Hepatocyte (in vitro differentiated cells): ENCODE data around the gene RPS6KA4. TPM values are rescaled to one million over a fixed set of nuclear protein-coding genes. Genes with fewer than 3 reads are reported as not detected.

Experiments used
- DNase-seq: peaks from one replicate; pipeline ENCODE4 v3.0.0-alpha.2; 2016; ENCODE audit warnings: low spot score
- H2AFZ ChIP-seq: fragments of 200-600 bp; sonication (generic); 2 replicates; pipeline ENCODE4 v1.6.0; 2016; ENCODE audit warnings: antibody characterized with exemption, mild to moderate bottlenecking
- H3K27ac ChIP-seq: fragments of 200-600 bp; sonication (generic); 2 replicates; pipeline ENCODE4 v1.5.1; 2016; ENCODE audit warnings: mild to moderate bottlenecking
- H3K27me3 ChIP-seq: fragments of 200-600 bp; sonication (generic); 2 replicates; pipeline ENCODE4 v1.6.1; 2016
- H3K36me3 ChIP-seq: fragments of 200-600 bp; sonication (generic); replicated peaks from 2 replicates; pipeline ENCODE4 v1.5.1; 2016; ENCODE audit warnings: low read depth; ENCODE audit not compliant: insufficient read depth
- H3K4me1 ChIP-seq: fragments of 200-600 bp; sonication (generic); 2 replicates; pipeline ENCODE4 v1.5.1; 2016; ENCODE audit warnings: mild to moderate bottlenecking, moderate library complexity; ENCODE audit not compliant: insufficient read depth
- H3K4me2 ChIP-seq: fragments of 200-600 bp; sonication (generic); 2 replicates; pipeline ENCODE4 v1.6.0; 2016
- H3K4me3 ChIP-seq: fragments of 200-600 bp; sonication (generic); 2 replicates; pipeline ENCODE4 v1.5.1; 2016; ENCODE audit warnings: mild to moderate bottlenecking
- H3K79me2 ChIP-seq: fragments of 200-600 bp; sonication (generic); 2 replicates; pipeline ENCODE4 v1.6.0; 2017; ENCODE audit warnings: mild to moderate bottlenecking
- H3K9me2 ChIP-seq: fragments of 200-600 bp; sonication (generic); replicated peaks from 2 replicates; pipeline ENCODE4 v1.6.0; 2017; ENCODE audit warnings: mild to moderate bottlenecking; ENCODE audit not compliant: insufficient read depth
- H3K9me3 ChIP-seq: fragments of 200-600 bp; sonication (generic); 2 replicates; pipeline ENCODE4 v1.5.1; 2016; ENCODE audit warnings: low read depth, mild to moderate bottlenecking
- H4K20me1 ChIP-seq: fragments of 200-600 bp; sonication (generic); 2 replicates; pipeline ENCODE4 v1.6.0; 2016; ENCODE audit warnings: mild to moderate bottlenecking; ENCODE audit not compliant: insufficient read depth, poor library complexity, severe bottlenecking
- CTCF ChIP-seq: fragments of 200-600 bp; sonication (generic); IDR thresholded peaks from 2 replicates; pipeline ENCODE4 v1.5.1; 2016; ENCODE audit warnings: antibody characterized with exemption, mild to moderate bottlenecking; ENCODE audit not compliant: poor library complexity
- EZH2 ChIP-seq: fragments of 200-600 bp; sonication (generic); IDR thresholded peaks from 2 replicates; pipeline ENCODE4 v1.6.1; 2016; ENCODE audit warnings: antibody characterized with exemption, mild to moderate bottlenecking, borderline replicate concordance
- EZH2phosphoT487 ChIP-seq: fragments of 200-600 bp; sonication (generic); IDR thresholded peaks from one replicate; pipeline ENCODE4 v1.6.1; 2018; ENCODE audit warnings: antibody characterized with exemption, mild to moderate bottlenecking, low read depth, moderate library complexity; ENCODE audit not compliant: unreplicated experiment, severe bottlenecking
- WGBS: methylation state at CpG from one replicate; pipeline ENCODE4 v1.1.6; 2016; ENCODE audit warnings: low lambda C conversion rate; ENCODE audit errors: missing lambda C conversion rate; 5-methylcytosine and 5-hydroxymethylcytosine counted together
- polyA plus RNA-seq: library from polyadenylated mRNA; unstranded; fragments of >200 nt; fragmentation: Nextera tagmentation; extraction: Ambion mirVana; gene quantifications from 2 replicates; pipeline ENCODE4 v1.2.1, GENCODE V29; 2016
- total RNA-seq: library from RNA; depleted of rRNA; stranded (reverse); fragments of >200 nt; gene quantifications from 2 replicates; pipeline ENCODE4 v1.2.3, GENCODE V29; 2014

RPS6KA4 gene
- total and polyA plus RNA-seq, 2 experiments from 2014 or later: 35.9 to 44.0 TPM

GRCh38 chr11:64409278-64409677 lies 50.3 kb downstream of the RPS6KA4 start:
- H3K9me2 ChIP-seq: no peaks in the 10 kb centered on the region
- no peak overlapping the region for H3K4me3 ChIP-seq
- DNase-seq: no peak
- peak overlapping the region; percentile 54 for H3K27ac ChIP-seq
- no peaks in the 10 kb centered on the region for H4K20me1 ChIP-seq
- no peaks in the 10 kb centered on the region for H3K36me3 ChIP-seq
- no peaks in the 10 kb centered on the region for H3K9me3 ChIP-seq
- H2AFZ ChIP-seq: no peak overlapping the region
- WGBS: 80% methylated on average over 14 of the region's 20 CpGs
- H3K27me3 ChIP-seq: no peaks in the 10 kb centered on the region
- H3K4me1 ChIP-seq: peaks cover 26% of the 10 kb centered on the region
- peak overlapping the region; percentile 28 for H3K4me2 ChIP-seq
- TF ChIP-seq EZH2 (no peak), EZH2phosphoT487 (no peak)
- H3K79me2 ChIP-seq: no peaks in the 10 kb centered on the region

DNA sequence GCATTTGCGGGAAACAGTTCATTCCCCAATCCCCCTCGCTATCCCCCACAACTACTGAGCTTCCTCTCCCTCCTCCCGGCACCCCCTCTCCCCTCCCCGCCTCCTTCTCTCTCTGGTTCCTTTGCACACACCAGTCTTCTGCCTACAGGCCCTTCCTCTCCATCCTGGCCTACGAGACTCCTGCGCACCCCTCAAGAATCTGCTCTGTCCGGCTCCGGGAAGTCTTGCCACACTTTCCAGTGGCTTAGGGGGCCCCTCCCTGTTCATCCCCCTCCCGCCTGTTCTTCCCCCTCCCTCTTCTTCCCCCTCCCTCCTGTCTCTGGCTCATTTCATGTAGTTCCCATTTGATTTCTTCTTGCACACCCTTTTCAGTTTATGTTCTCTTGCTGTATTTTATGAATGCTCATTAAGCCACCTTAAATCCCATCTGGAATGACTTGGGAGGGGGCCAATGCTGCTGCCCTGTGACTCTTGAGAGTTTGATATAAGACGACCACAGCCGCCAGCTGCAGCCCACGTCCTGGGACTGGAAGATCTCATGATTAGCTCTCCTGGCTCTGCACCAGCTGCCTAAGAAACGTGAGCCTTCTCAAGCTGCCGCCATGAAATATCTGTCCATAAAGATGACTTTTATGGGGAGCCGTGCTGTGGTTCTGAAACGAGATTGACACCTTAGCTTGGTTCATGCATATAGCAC lies 50.9 kb downstream of the RPS6KA4 start:
- TF ChIP-seq CTCF (no peak), EZH2 (no peak), EZH2phosphoT487 (no peak)
- Histone ChIP-seq H3K9me3 (no peaks in the 10 kb centered on the region), H3K4me2 (peak overlapping the region; percentile 28), H3K79me2 (no peaks in the 10 kb centered on the region), H4K20me1 (no peaks in the 10 kb centered on the region), H3K4me1 (peaks cover 26% of the 10 kb centered on the region), H3K27me3 (no peaks in the 10 kb centered on the region), H3K36me3 (no peaks in the 10 kb centered on the region), H3K9me2 (no peaks in the 10 kb centered on the region), H2AFZ (no peak overlapping the region), H3K4me3 (no peak overlapping the region), H3K27ac (peak overlapping the region; percentile 54)
- 35% methylated on average over 7 of the region's 16 CpGs for WGBS
- DNase-seq: peak; percentile 77

DNA sequence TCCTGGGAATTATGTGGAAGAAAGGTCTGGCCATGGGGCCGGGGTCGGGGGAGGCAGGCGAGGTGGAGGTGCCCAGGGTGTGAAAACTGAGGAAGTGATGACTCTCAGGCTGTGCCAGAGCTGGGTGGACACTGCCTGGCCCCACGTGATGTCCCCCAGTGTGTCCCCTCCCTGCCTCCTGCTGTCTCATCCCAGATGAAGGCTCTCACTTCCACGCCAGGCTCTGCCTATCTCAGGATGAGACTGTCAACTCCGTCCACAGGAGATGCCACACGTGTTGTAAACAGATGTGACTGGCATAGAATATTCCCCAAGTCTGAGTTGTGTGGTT lies 51.4 kb downstream of the RPS6KA4 start:
- TF ChIP-seq EZH2: no peak
- TF ChIP-seq EZH2phosphoT487: no peak
- TF ChIP-seq CTCF: no peak
- no peaks in the 10 kb centered on the region for H3K36me3 ChIP-seq

GRCh38 chr11:64413417-64413816 lies 54.5 kb downstream of the RPS6KA4 start:
- 84% methylated on average over 3 of the region's 3 CpGs for WGBS
- H3K9me3 ChIP-seq: no peaks in the 10 kb centered on the region
- H3K36me3 ChIP-seq: no peaks in the 10 kb centered on the region

More for the DNA sequence above, 51.4 kb downstream of the RPS6KA4 start:
- Histone ChIP-seq H2AFZ (no peak overlapping the region), H3K4me2 (peak overlapping the region; percentile 28), H3K4me3 (no peak overlapping the region), H4K20me1 (no peaks in the 10 kb centered on the region), H3K9me2 (no peaks in the 10 kb centered on the region), H3K4me1 (peaks cover 21% of the 10 kb centered on the region), H3K27ac (peak overlapping the region; percentile 10), H3K9me3 (no peaks in the 10 kb centered on the region), H3K27me3 (no peaks in the 10 kb centered on the region), H3K79me2 (no peaks in the 10 kb centered on the region)
- DNase-seq: no peak
- WGBS: 59% methylated on average over 7 of the region's 7 CpGs

More at GRCh38 chr11:64413417-64413816, 54.5 kb downstream of the RPS6KA4 start:
- no peak overlapping the region for H3K27ac ChIP-seq
- H3K27me3 ChIP-seq: no peaks in the 10 kb centered on the region
- H3K9me2 ChIP-seq: no peaks in the 10 kb centered on the region
- no peak for DNase-seq
- TF ChIP-seq CTCF (no peak), EZH2 (no peak), EZH2phosphoT487 (no peak)
- no peaks in the 10 kb centered on the region for H3K79me2 ChIP-seq
- no peak overlapping the region for H3K4me2 ChIP-seq
- no peak overlapping the region for H3K4me3 ChIP-seq
- no peak overlapping the region for H2AFZ ChIP-seq
- no peaks in the 10 kb centered on the region for H4K20me1 ChIP-seq
- no peaks in the 10 kb centered on the region for H3K4me1 ChIP-seq
